HG02852 (cell line): ENCODE measurements around the gene PTTG1.

ENCODE experiments used
- ATAC-seq: cut with Tn5 transposase; IDR thresholded peaks from one replicate; pipeline ENCODE4 v1.9.1; 2021; ENCODE audit warnings: mild to moderate bottlenecking, moderate library complexity; ENCODE audit not compliant: unreplicated experiment

Gene PTTG1

DNA sequence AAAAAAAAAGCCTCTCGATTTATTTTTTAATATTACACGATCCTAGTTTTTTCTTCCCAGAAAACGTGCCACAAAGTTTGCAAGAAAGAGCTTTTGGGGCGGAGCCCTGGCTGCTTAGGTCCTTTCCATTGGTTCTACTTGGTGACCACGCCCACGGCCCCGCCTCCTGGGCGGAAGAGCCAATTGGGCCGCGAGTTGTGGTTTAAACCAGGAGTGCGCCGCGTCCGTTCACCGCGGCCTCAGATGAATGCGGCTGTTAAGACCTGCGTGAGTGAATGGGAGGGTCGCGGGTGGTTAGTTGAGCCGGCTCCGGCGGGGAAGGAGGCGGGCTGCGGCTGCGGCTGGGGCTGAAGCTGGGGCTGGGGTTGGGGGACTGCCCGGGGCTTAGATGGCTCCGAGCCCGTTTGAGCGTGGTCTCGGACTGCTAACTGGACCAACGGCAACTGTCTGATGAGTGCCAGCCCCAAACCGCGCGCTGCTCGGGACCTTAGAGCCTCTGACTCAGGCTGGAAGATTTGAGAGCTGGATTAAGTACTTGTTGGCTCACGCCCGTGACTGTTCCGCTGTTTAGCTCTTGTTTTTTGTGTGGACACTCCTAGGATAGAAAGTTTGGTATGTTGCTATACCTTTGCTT lies at the start of gene PTTG1:
PTTG1 (plus strand) TSS at position 231 of the 634 bp plus-strand sequence. CDS start 458 bp downstream, outside the sequence.
- ATAC-seq: peak; percentile 66

DNA sequence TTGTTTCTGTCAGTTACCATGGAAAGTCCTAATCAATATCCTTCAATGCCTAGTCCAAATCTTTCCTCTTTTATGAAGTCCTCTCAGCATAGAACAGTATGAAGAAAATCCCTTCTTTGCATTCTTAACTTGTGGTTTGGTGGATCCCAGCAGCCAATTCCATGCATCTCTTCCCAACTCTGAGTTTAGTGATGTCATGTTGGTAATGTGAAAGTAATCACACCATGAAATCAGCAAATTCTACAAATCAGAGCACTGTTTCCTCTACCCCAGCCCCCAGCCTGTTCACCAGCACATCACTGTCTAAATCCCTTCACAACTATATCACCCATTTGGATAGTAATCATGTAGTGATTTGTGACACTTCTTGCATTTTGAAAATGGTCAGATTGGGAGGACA lies 46.5 kb upstream of the PTTG1 start:
- no peak for ATAC-seq

- ATAC-seq: no peak
Measured at GRCh38 chr5:160375701-160376100, 46.0 kb upstream of the PTTG1 start.

- no peak for ATAC-seq
Measured at GRCh38 chr5:160376416-160376815, 45.2 kb upstream of the PTTG1 start.

- ATAC-seq: no peak
Measured at GRCh38 chr5:160377651-160378050, 44.0 kb upstream of the PTTG1 start.

GRCh38 chr5:160378330-160378729 lies 43.3 kb upstream of the PTTG1 start:
- no peak for ATAC-seq

DNA sequence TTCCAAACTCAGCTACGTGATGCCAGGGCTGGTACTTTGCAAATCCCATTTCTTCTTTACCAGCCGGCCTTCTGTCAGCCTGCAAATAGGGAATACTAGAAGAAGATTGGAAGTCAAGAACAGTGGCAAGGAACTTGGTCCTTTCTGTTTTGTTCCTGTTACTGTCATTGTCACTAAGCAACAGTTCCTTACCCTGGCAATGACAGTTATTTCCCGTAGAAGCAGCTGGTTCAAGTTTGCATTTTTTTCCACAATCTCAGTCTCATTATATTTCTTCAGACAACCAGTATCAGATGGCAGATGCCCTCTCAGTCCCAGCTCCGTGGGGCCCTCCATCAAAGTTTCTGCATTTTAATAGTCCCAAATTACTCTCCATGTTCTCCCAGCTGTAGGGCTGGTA lies 42.1 kb upstream of the PTTG1 start:
- ATAC-seq: no peak

- ATAC-seq: no peak
Measured at GRCh38 chr5:160380041-160380440, 41.6 kb upstream of the PTTG1 start.

DNA sequence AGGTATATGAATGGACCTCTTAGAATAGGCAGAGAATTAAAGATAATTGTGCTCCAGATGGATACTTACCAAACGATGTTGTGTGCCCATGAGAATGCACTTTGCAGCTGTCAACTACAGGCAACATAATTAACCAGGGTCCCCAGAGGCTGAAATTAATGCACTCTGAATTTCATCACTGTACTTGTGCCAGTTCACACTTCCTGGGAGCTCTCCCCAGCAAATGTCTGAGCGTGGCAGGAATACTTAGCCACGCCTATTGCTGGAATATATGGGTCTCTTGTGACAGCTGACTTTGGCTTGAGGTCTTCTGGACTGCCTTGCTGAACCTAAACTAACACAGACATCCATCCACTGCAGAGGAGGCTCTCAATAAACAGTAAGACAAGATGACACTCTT lies 39.3 kb upstream of the PTTG1 start:
- no peak for ATAC-seq

- ATAC-seq: no peak
Measured at GRCh38 chr5:160384681-160385080, 37.0 kb upstream of the PTTG1 start.

DNA sequence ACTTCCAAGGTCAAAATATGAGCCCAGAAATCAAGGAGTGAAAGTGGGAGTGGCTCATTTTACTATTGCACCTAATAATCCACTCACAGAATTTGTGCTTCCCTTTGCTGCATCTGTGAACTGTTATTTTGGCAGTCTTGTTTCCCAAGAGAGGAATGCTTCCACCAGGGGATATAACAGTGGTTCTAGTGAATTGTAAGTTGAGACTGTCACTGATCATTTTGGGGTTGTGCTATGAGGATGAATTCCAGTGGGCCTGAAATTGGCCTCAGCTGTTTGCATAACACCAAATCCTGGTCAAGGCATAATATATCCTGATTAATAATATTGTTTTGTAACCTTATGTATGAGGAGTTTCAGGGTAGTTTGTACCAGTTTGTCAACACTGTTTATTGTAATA lies 36.2 kb upstream of the PTTG1 start:
- ATAC-seq: no peak

GRCh38 chr5:160387445-160387844 lies 34.2 kb upstream of the PTTG1 start:
- no peak for ATAC-seq

GRCh38 chr5:160390787-160391696 lies 30.6 kb upstream of the PTTG1 start:
- no peak for ATAC-seq

DNA sequence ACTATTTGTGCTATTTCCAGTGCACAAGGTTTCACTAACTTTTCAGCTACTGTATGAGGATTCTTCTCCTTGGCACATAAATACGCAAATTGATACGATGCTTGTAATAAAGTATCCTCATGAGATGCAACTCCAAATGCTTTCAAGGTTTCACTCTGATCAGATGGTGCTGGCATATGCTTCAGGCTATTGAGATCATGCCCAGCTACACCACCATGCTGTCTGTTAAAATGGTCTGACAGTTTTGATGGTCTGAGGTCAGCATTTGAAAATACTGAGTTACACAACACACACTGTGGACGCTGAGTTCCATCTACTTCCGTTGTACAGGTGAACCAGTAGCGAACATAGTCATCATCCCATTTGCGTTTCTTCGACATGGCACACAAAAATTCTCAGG lies 26.5 kb upstream of the PTTG1 start:
- ATAC-seq: no peak

GRCh38 chr5:160397492-160397891 lies 24.2 kb upstream of the PTTG1 start:
- no peak for ATAC-seq

DNA sequence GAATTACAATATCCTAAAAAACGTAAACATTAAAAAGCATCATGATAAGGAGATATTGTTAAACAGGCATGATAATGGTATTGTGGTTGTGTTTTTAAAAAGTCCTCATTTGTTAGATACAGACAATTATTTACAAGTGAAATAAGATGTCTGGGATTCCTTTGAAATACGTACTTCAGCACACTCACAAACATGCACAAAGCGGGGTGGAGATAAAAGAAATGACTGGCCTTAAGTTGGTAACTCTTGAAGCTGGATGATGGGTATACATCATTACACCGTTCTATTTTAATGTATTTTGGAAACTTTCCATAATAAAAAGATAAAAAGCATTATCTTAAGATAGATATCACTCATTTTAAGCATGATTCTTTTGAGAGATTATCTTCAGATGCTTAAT lies 22.8 kb upstream of the PTTG1 start:
- ATAC-seq: no peak

DNA sequence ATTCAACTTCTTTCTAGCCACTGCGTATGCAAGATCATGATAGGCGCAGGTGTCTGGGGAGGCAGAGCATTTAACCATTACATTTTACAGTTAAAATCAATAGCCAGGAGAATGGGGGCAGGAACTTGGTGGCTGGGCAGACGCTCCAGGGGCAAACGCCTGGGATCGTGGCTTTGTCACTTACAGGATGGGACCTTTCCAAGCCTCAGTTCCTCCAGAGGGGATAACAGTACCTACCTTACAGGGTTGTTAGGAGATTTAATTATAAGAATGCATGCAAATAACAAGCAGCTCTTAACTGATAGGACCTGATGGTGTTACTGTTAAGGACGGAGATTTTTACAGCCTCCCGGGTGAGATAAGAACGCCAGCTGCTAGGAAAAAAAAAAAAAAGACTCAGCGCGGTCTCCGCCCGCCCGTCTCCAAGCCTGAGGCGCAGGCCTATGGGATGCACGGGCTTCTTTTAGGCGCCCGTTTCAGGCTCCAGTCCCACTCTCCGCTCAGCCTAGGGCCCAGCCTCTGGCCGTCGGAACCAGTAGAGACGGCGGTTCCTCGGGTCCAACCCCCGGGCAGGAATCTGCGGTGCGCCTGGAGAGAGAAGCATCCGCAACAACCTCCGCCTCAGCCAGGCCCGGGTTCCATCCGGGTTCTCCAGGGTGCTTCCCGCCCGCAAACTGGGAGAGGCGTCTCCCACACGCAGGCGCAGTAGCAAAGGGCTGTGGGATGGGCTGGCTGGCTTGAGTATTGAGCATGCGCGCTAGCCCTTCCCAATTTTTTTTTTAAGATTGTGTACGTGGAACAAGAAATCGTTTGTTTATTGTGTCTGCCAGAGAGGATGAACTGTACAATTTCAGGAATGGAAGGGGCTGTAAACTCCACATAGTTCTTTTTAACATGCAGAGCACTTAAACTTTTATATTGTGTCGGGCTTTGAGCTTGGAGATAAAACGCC lies 22.0 kb upstream of the PTTG1 start, which contains the start of gene FAM200C:
FAM200C (minus strand) TSS at position 653 of the 952 bp plus-strand sequence. CDS start 4,564 bp downstream, outside the sequence.
- peak; percentile 91 for ATAC-seq

DNA sequence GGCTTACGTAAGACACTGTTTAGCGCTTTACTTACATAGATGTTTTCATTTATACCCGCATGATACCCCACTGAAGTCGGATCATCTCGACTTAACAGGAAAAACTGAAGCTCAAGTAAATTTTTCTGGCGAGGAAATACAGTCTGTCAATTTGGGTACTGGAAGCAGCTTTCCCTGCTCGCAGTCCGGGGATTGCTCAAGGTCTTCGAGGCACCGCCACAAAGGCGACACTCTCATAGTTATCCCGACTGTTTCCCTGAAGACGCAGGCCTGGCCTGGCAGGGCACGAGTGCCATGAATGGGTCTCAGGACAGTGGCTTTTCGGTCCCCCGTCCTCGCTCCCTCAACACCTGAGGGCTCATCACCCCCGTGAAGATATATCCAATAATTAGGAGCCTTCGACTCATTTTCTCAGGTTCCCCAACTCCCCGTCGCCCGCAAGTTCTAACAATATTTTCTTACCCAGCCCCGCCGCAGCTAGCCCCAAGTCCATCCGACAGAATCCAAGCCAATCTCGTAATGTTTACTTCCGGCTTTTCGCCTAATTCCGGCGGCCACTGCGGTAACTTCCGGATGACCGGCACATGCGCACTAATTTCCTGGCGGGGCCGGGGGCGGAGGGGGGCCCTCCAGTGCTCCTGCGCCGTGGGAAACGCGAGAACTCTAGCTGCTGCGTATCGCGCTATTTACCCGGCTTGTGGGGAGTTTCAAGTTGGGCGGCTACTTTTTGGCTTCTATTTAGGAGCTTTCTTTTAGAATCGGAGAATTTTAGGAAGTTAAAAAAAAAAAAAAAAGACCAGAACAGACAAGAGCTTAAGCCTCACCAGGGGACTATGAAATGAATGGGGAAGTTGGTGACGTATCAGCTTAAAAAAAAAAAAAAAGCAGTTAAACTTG lies 2.8 kb upstream of the PTTG1 start, which contains the start of gene SLU7:
SLU7 (minus strand) TSS at position 521 of the 897 bp plus-strand sequence. CDS start 3,787 bp downstream, outside the sequence.
- ATAC-seq: peak; percentile 62

DNA sequence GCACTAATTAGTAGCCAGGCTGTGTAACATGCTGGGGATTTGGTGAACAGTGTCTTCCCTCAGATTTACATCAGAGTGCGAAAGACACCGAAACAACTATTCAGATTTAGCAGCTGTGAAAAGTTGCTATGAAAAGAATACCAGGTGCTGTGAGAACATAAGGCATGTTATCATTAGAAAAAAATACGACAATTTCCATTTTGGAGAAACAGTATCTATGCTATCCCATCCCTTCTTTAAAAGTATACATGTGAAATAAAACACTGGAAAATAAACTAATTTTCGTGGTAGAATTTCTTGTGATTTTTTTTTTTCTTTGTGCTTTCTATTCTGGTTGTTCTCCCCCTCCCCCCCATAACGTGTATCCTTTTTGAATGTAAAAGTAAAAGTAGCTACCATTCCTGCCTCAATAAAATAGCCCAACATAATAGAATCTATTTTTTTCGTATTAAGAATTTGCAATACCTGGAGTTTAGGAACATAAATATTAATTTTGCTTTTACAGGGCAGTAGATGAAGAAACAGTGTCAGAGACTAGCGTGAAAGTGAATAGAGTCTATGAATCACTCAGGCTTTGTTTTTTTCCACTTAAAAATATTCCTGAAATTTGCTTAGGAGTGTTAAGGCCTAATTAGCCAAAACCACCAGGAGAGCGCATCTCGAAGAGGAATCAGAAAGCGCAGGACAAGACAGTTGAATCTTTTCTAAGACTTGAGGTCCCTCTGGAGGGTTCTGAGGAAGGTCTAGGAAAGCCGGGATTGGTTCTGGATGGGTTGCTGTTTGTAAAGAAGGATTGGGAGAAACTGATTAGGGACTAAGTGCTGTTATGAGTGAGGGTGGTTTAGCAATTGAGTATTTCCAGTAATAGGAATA lies 2.0 kb upstream of the PTTG1 start:
- no peak for ATAC-seq
